GM18867 (cell line): ENCODE data around the gene WBP1L.
"Not testable (repeated sequence)": the region's sequence is repeated elsewhere in the genome, so short reads cannot be mapped to it uniquely, and the experiment has no call there.

Source experiments
- ATAC-seq: cut with Tn5 transposase; IDR thresholded peaks from one replicate; pipeline ENCODE4 v1.9.1; 2021; ENCODE audit warnings: mild to moderate bottlenecking, moderate library complexity; ENCODE audit not compliant: unreplicated experiment

The WBP1L gene

DNA sequence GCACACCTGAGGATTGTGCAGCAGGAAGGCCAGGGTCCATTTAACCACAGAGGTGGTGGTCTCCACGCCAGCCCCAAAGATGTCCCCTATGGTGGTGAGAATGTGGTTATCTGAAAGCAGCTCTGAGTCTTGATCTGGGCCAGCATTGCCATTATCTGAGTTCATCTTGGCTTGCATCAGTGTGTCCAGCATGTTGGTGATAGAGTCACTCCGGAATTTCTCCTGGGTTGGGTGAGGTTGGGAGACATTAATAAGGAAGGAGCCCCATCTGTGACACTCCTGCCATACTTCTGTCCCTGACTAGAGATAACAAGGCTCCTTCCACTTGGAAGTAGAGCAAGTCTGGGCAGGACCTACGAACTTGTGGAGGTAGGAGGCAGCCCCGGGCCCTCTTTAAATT is 89.2 kb downstream of the WBP1L start:
- ATAC-seq: no peak

DNA sequence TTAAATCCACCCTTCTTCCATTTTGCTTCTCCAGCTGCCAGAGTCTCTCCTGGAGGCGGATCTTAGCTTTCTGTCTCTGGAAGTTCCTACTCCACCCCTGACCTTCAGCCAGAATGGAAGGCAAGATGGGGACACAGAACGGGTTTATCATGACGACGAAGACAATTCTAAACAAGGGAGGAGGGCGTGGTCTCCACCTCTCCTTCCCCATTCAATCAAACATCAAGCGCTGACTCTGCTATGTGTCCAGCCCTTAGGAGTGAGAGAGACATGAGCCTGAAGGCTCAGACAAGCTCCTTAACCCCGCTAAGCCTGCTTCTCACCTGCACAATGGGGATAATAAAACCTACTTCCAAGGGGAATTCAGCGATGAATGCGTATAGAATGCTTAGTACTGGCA is 90.4 kb downstream of the WBP1L start:
- no peak for ATAC-seq

DNA sequence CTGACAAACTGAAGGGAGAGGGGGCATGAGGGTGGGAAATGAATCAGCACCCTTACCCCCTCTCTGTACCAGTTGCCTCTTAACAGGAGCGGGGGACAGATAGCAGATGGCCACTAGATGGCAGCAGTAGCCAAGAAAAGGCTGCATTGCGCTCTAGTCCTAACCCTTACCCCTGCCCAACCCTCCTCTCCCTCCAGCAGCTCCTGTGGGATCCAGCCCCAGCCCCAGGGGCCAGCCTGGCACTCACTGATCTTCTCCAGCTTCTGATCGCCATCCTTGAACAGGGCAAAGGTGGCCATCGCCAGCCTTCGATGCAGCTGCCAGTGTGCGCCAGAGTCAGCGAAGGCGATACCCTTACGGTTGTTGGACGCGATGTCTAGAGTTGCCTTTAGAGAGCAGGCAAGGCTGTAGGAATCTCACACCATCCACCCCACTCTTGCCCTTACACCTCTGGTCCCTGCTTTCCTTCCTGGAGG is 91.3 kb downstream of the WBP1L start:
- ATAC-seq: no peak

DNA sequence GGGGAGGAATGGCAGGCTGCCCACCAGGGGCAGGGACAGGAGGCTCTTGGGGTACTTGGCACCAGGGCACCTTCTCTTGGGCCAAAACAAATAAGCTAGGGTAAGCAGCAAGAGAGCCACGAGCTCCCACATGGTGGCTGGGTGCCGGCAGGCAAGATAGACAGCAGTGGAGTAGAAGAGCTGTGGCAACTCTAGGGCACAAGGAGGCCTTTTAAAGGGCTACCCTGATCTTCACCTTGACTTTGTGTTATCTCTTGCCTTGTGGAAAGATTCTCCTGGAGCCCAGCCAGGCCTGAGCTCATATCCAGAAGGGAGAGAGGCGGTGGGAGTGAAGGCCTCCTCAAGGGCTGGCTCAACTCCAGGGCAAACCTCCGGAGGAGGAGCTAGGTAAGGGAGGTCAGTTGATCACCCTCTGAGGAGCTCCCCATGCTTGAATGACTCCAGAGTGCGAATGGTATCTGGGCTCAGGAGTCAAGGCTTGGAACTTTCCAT is 93.5 kb downstream of the WBP1L start, which contains the start of gene CYP17A1:
TSS of gene CYP17A1 (minus strand) at position 184 of the 492 bp plus-strand sequence. CDS start at position 132, 52 bp downstream.
- ATAC-seq: no peak

DNA sequence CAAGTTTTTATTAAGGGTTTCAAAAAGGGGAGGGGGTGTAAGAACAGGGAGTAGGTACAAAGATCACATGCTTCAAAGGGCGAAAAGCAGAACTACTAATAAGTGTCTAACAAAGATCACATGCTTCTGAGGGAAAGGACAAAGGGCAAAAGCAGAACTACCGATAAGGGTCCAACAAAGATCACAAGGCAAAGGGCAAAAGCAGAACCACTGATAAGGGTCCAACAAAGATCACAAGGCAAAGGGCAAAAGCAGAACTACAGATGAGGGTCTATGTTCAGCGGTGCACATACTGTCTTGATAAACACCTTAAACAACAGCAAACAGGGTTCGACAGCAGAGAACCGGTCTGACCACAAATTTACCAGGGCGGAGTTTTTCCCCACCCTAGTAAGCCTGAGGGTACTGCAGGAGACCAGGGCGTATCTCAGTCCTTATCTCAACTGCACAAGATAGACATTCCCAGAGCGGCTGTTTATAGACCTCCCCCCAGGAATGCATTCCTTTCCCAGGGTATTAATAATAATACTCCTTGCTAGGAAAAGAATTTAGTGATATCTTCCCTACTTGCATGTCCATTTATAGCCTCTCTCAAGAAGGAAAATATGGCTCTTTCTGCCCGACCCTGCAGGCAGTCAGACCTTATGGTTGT is 94.7 kb downstream of the WBP1L start:
- ATAC-seq: not testable (repeated sequence)

DNA sequence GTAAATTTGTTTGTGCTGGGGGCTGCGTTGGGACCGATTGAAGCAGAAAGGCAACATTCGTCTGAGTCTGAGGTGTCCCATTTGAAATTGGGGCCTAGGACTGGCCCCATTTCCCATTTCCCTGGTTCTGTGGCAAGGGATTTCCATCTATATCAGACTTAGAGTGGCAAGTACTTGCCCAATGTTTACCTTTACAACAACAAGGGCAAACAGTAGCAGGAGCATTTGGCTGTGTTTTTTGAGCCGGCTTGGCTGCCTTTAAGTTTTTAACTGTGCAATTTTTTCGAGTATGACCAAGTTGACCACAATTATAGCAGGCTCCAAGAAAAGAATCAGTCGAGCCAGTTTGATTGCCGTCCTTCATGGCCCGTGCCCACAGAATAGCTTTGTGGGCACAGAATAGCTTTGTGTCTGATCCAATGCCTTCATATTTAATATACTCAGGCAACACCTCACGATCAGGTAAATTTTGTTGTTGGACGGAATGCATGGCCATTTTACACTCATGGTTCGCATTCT is 98.1 kb downstream of the WBP1L start:
- ATAC-seq: no peak

DNA sequence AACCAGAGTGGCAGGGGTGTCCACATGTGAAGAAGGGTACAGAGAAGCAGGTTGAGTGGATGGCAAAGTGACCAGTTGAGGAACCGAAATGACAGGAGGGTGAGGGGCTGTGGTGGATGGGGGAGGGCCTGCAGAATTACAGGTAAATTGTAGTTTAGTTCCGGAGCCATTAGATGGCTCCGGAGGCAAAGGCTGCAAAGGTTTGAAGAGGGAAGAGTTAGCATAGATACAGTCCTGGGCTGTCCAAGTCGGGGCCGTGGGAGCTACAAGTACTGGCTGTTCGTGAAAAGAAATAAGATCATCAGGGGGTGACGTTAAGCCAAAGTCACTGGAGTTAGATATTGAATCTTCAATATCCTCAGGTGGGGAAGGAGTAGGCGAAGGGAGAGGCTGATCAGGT is 99.4 kb downstream of the WBP1L start:
- not testable (repeated sequence) for ATAC-seq

DNA sequence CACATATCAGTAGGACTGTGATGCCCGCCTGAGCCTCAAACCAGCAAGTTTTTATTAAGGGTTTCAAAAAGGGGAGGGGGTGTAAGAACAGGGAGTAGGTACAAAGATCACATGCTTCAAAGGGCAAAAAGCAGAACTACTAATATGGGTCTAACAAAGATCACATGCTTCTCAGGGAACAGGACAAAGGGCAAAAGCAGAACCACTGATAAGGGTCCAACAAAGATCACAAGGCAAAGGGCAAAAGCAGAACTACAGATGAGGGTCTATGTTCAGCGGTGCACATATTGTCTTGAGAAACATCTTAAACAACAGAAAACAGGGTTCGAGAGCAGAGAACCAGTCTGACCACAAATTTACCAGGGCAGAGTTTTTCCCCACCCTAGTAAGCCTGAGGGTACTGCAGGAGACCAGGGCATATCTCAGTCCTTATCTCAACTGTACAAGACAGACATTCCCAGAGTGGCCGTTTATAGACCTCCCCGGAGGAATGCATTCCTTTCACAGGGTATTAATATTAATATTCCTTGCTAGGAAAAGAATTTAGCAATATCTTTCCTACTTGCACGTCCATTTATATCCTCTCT is 100.5 kb downstream of the WBP1L start:
- ATAC-seq: not testable (repeated sequence)

DNA sequence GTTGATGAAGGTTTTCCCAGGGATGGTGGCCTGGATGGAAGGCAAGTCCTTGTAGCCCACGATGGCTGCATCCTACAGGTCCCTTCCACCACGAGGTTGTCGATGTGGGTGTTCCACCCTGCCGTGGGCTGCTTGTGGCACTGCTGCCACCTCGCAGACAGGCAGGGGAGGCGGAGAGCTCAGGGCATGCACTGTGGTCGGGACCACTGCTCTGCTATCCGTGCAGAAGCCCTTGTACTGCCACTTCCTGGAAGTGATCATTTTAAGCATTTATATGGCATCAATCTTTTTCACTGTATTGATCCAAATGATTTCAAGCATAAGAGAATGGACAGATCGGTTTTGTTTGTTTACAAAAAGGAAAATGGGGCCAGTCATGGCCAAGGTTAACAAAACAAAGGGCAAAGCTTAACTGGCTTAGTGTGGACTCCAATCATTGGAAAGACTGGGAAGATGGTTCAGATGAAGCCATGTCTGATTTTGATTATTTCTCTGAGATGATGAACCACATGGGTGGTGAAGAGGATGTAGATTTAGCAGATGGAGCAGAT is 101.7 kb downstream of the WBP1L start:
- no peak for ATAC-seq

DNA sequence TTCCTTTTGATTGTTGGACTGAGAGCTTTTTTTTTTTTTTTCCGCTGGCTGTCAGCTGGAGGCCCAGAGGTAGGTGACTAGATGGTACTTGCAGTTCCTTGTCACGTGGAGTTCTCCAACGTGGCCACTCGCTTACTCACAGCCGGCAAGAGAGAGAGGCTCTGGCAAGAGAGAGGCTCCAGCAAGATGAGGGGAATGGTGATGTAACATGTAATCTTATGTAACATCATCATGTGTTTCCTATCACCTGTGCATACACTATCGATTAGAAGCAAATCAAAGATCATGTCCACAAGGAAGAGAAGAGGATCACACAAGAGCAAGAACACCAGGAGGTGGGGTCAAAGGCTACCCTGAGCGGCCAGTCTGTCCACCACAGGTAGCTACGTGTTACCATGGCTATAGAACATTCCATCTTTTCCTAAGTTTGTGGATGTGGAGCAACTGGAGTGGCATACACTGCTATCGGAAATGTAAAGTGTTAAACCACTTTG is 106.3 kb downstream of the WBP1L start:
- ATAC-seq: no peak

DNA sequence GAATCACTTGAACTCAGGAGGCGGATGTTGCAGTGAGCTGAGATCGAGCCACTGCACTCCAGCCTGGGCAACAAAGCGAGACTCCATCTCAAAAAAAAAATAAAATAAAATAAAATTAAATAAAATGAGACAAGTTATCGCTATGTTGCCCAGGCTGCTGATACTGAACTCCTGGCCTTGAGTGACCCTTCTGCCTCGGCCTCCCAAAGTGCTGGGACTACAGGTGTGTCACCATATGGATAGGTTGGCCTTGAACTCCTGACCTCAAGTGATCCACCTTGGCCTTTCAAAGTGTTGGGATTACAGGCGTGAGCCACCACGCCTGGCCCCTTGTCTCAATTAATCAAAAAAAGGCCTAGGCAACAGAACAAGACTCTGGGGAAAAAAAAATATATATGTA is 109.5 kb downstream of the WBP1L start:
- ATAC-seq: not testable (repeated sequence)

DNA sequence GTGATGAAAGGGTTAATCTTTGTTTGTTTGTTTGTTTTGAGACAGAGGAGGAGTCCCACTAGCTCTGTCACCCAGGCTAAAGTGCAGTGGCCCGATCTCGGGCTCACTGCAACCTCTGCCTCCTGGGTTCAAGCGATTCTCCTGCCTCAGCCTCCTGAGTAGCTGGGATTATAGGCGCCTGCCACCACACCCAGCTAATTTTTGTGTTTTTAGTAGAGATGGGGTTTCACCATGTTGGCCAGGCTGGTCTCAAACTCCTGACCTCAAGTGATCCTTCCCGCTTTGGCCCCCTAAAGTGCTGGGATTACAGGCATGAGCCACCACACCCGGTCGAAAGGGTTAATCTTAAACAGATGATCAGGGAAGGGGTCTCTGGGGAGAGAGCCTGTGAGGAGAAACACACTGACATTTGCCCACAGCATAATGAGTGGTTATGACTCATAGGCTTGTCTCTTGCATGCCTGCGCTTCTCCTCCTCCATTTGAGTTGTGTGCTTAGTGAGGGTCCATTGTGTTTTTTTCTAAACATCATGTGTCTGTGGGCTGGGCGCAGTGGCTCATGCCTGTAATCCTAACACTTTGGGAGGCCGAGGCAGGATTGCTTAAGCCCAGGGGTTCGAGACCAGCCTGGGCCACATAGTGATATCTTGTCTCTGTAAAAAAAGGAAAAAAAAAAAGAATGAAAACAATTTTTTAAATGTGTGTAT is 112.1 kb downstream of the WBP1L start:
- not testable (repeated sequence) for ATAC-seq

DNA sequence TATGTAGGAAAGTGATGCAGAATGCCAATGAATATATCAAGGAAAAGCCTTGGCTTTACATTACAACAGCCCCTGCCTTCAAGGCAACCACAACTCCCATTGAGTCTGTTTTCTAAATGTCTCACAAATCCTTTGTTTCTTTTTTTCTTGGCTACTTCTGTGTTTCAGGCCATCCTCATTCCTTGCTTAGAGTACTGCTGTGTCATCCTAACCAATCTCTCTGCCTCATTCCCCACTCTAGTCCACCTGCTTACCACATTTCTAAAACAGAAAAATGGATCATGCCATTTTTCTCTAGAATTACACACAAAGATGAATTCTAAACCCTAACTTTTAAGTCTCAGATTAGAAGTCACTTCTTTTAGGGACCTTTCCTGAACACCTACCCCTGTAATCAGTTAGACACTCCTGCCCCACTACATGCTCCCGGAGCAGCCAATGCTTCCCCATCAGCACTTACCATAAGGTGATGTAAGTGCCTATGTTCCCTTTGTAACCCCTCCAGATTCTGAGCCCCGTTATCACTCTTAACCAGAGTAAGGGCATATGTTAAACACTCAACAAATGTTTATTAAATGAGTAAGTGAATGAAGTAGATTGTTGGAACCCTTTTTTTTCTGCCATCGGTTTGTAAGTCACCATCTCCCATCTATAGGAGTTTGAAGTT is 113.1 kb downstream of the WBP1L start:
- no peak for ATAC-seq

DNA sequence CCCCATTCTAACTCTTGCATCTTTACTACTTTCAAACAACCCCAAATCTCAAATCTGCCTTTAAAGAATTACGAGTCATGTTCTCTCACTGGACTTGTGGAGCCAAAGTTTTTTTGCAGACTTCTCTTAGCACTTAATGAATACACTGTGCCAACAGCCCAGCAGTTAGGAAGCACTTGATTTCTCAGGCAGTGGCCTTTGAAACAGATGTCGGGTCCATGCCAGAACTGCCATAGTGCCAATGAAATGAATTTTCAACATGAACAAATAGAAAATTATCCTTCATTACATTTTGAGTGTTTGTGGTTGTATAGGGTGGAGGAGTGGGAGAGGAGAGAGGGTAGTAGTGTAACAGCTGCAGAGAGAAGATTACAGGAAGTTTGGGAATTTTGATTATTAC is 116.2 kb downstream of the WBP1L start:
- ATAC-seq: no peak

DNA sequence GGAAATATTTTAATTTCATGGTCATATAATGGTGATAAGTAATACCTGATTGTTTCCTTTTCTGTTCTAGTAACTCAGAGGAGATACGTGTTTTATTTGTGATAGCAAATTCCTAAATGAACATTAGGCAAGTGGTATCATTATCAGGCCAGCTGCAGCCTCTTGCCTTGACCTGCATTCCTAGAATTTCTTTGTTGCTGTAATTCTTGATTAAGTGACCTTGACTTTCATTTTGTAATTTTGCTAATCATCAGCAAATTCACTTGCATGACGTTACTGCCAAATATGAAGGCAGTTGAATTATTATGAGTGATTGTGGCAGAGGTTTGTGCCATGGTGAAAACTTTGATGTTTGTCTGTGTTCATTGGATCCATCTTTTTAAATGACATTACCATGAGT is 119.9 kb downstream of the WBP1L start:
- no peak for ATAC-seq

DNA sequence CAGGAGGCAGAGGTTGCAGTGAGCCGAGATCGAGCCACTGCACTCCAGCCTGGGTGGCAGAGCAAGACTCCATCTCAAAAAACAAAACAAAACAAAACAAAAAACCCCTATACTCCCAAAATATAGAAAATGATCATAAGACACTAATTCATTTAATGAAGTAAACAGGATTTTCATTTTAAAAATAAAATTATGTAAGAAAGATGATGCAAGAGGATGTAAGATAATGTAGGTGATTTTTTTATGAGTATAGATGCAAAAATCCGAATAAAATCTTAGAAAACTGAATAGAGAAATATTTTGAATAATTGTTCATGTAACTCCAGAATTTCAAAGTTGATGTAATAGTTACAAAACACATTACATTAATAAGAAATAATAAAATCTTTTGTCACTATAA is 121.9 kb downstream of the WBP1L start:
- ATAC-seq: no peak
